ENCODE measurements around the gene SPAG5.

The SPAG5 gene

DNA sequence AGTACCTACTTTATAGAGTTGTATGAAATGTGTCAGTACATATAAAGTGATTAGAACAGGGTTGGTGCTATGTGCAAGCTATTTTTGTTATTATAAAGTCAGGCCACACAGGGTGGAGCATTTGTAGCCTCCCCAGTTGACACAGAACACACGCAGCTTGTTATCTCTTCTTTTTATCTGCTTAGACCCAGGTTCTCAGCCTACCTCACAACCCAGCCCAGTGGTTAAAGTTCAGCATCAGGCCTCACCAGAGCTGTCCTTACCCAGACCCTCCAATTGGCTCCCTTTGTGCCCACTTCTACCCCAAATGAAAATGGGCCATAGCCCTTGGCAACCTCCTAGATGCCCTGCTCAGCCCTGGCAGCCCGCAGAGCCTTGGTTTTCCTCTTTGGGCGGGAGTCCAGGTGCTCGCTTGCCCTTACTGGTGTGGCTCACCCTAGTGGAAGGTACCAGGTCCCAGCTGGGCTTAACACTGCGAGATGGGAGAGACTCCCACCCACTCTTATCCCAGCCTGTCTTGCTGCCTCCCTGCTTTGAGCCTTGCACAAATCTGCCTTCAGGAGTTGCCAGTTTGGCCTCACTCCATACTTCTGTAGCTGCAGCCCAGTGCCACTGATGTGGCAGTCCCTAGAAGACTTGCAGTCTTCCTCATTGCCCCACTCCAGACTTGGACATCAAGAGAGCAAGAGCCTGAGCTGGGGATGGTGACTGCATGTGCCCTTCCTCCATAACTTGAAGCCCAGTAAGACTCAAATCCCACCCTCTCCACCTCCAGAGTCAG, 26.4 kb downstream of the SPAG5 start:
- DNase-seq = no peak

DNA sequence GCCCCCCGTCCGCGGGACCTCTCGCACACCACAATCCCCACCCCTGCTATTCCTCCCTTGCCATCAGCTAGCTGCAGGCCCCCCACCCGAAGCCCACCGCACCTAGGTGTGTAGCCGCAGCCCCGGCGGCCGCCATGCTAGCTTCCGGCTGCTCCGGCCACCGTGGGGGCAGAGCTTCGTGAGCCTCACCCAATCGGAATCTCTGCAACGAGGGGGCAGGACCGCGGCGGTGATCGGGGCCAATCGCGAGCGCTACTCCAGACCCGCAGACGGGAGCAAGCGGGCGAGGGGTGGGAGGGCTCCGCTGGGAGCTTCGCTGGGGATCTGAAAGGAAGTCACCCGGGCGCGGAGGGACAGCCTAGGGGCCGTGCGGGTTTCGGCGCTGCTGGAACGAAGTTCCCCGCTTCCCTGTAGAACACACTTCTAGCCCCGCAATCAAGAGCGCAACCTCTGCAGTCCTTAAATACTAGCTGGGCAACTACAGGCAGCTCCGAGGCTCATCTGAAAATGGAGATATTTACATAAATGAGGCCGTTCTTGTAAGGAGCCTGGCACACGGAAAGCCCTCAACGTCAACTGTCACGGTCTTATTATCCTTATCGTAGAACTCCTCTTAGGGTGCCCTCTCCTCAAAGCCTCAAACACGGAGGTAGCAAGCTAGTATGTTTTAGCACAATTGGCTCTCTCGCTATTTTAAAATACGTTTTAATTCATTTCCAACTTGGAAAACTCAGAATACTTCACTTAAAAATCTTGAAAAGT, 27.3 kb downstream of the SPAG5 start, which contains the start of gene PIGS:
TSS of gene PIGS (minus strand) at position 164 of the 762 bp plus-strand sequence. CDS start at position 136, 28 bp downstream.
- peak; percentile 95 for DNase-seq

DNA sequence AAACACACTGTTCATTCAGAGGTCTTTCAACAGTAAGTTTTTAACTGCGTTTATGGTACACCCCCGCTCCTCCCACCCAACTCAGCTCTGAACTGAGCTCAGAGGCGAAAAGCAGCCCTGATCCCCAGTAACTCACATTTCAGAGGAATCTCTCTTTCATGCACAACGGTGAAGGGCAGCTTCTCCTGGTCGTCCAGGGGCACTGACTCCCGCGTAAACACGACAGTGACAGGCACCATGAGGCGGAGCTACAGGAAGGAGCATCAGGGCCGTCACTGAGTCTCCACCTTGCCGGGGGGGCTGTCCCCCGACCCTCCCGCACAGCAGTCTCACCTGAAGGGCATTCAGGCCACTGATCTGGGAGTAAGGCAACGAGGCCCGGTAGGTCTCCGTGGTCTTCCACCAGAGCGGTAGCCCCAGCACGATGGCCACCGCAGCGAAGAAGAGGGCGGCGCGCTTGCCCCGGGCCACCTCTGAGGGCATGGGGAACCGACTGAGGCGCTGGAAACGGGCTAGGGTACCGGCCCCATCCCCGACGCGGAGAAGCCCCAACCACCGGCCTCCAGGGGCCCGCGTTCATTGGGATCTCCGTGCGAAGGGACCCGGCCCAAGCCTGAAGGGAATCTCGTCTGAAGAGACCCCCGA, 28.0 kb downstream of the SPAG5 start:
- DNase-seq = peak; percentile 35

DNA sequence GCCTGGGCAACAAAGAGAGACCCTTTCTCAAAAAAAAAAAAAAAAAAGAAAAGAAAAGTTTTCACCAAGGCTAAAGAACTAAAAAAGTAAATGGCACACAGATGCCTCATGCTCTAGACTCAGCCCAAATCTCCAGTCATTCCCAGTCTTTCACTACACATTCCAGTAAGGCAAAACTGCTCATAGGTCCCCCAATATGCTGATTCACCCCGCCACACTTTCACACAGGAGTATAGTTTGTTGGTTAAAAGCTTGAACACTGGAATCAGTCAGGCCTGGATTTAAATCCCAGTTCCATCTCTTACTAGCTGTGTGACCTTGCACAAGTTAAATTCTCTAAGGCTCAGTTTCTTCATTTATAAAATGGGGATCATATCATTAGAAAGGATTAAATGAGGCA, 29.4 kb downstream of the SPAG5 start:
- no peak for DNase-seq

DNA sequence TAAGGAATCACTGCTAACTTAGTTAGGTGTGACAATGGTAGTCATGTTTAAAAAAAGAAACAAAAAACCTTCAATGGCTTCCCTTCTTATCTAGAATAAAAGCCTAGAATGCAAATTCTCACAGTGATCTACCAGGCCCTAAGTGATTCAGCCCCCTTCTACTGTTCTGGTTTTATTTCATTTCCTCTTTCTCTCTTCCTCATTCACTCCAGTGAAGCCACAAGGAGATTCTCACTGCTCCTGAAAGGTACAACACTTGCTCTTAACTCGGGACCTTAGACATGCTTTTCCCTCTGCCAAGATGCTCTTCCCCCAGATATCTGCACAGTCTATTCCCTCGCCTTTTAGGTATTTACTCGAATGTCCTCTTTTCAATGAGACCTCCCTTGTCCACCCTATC, 31.2 kb downstream of the SPAG5 start:
- no peak for DNase-seq

DNA sequence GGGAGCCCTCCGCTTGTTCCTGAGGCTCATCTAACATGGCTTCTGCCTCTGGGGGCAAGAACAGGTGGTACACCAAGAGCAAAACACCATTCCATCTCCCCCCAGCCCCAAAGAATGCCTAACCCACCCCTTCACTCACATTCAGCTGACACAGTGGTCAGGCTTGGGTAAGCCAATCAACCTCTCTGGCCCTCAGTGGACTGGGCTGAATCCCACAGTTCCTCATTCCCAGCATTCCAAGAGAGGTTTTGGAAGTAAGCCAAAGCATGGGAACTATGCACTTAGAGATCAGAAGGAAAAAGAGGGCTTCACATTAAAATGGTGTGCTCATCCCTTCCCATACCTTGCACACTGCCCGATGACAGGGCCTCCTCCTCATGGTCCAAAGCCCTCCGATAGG, 35.4 kb downstream of the SPAG5 start:
- peak; percentile 90 for DNase-seq

DNA sequence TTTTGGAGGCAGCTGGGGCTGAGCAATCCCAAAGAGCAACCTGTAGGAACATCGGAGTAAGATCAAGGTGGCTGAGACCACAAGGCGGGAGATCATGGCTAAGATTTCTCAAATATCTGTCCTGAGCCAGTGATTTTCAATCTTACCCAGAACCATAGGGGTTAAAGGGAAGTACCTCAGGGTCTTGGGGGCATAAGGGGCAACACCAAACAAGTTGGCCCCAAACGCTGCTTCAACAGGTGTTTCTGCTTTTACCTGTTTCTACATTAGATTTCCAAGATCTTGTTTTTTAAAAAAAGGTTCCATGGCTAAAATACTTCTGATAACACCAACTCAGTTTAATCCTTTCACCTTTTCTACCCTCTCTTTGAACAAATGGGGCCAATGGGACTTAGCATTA, 43.8 kb downstream of the SPAG5 start:
- no peak for DNase-seq

GRCh38 chr17:28554565-28554964, 44.3 kb downstream of the SPAG5 start:
- peak; percentile 22 for DNase-seq

- DNase-seq = no peak
These were observed 45.8 kb downstream of the SPAG5 start for GRCh38 chr17:28553000-28553505.

DNA sequence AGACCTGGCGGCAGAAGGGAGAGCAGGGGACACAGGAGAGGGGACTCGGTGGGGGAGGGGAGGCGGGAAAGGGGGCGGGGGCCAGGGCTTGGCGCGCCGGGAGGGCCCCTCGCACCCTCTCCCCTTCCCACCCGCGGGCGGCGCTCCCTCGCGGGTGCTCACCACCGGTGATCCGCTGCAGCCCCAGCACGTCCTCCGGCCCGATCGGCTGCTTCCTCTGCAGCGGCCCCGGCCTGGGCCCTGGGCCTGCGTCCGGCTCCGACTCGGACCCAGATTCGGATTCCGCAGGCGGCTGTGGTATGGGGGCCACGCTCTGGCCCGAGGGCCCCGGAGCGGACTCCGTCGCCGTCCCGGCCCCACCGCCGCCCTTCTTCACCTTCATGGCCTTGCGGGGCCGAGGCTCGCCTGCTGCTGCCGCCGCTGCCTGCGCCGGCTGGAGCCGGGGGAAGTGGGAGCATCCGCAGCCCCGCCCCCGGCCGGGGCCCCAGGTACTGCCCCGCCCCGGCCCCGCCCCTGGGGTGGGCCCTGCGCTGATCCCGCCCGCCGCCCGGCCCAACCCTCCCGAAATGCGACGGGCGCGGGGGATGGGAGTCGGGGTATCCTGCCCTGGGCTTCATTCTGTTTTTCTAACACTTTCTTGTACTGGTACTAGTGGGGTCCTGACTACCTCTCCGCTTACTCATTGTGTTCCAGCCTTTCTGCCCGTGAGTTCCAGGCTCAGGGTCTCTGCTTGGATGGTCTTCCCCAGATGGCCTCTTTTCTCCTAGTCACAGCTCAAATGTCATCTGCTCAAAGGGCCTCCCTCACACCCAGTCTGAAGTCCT, 46.4 kb downstream of the SPAG5 start, which contains the start of gene UNC119:
TSS of gene UNC119 (minus strand) at position 449 of the 824 bp plus-strand sequence. CDS start at position 382, 67 bp downstream.
- peak; percentile 77 for DNase-seq

GRCh38 chr17:28551421-28552175, 47.2 kb downstream of the SPAG5 start:
- DNase-seq = peak; percentile 36

- no peak for DNase-seq
These were observed 48.0 kb downstream of the SPAG5 start for GRCh38 chr17:28550858-28551257.

GRCh38 chr17:28549236-28550132, 49.3 kb downstream of the SPAG5 start:
- no peak for DNase-seq

DNA sequence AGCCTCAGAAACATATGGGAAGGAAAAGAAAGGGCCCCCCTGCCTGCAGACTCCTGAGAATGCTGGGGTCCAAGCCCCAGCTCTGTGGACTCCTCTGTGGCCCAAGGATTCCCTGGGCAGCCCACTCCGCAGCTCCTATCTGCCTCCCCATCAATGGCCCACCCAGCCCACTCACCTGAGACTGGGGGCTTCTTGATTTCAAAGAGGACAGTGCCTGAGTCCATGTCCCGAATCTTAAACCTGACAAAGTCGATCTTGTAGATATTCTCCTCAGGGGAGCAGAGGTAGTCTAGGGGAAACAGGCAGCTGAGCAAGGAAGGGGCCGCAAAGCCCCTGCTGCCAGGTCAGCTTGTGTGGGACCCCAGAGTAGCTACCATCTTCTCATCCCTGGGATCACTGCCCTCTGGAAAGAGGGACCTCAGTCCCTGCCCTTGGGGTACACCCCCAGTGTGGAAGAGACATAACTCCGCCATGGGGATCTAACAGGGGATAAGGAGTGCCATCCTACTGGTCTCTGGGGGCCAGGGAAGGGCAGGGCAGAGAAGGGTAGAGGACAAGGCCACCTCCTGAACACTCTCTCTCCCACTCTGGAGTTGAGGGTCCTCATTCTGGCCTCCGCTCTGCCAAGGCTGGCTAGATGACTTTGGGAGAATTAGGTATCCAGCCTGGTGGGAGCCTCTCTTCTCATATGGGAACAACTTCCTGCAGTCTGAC, 50.3 kb downstream of the SPAG5 start:
- no peak for DNase-seq

DNA sequence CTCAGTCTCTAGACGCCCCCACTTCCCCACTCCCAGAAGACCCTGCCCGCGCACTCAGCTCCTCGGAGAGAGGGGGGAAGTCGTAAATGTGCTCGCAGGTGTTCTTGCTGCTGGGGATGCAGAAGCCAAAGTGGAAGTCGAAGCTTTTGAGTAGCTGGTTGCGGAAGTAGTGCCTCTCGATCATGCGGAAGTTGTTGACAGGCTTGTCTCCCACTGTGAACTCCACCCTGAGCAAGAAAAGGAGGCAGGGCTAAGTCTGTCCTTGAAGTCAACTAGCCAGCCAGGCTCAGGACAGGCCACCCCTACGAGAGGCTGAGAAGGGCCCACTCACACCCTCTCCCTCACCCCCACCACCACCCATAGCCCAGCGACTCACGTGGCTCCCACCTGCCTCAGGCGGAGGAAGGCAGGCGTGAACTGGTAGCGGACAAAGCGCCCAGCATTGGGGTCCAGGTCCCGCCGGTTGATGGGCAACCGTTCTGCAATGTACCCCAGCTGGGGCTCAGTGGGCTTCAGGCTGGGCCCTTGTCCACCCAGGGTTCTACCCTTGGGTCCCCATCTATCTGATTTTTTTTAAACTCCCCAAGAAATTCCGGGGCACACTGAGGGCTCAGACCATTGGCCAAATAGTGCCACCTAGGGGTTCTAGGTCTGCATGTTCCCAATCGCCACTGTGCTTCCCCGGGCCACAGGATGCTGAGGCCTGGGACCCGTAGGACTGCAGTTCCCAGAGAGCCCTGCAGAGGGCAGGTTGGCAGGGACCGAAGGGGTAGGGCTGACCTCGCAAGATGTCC, 51.0 kb downstream of the SPAG5 start:
- DNase-seq = peak; percentile 82

- no peak for DNase-seq
These were observed 51.7 kb downstream of the SPAG5 start for GRCh38 chr17:28547096-28547622.

DNA sequence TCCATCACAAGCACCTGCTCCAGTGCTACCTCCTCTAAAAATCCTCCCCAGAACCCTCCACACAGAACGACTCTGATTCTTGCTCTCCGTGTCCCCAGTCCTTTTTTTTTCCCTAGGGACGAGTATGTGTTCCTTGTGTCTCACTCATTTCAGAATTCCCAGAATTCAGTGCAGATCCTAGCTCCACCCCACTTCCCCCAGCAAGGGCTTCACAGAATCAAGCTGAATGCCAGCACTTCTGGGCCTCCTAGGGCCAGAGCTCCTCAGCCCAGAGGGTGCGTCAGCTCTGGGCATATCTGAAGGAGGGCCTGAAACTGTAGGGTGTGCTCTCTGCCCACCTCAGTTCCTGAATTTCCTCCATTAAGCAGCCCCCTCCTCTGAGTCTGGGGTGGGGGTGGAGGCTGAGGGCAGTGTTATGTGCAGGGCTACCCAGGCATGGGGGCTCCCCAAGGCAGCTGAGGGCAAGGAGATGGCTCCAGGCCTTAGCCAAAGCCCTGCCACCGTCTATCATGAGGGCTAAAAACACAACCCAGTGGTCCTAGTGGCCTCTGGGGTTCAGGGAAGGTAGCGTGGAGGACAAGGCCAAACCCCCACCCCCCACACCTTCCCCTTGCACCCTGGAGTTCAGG, 52.9 kb downstream of the SPAG5 start:
- no peak for DNase-seq

GRCh38 chr17:28545141-28545503, 53.7 kb downstream of the SPAG5 start:
- DNase-seq = no peak
